Erythroblast (primary cell): ENCODE measurements around the gene RHBDL1.

Experiments
- GATA1 ChIP-seq: IDR thresholded peaks from 2 replicates; pipeline ENCODE4 v1.6.1; 2011; ENCODE audit warnings: low read depth, mild to moderate bottlenecking, control low read depth, low read length, moderate library complexity
- POLR2A ChIP-seq: IDR thresholded peaks from 2 replicates; pipeline ENCODE4 v1.6.1; 2011; ENCODE audit warnings: mild to moderate bottlenecking, low read length

GRCh38 chr16:704552-705380 is 29.3 kb downstream of the RHBDL1 start:
- TF ChIP-seq POLR2A: no peak
- TF ChIP-seq GATA1: no peak
